ENCODE measurements around the gene ARPC5. TPM values are rescaled to one million over a fixed set of nuclear protein-coding genes. Genes with fewer than 3 reads are reported as not detected.

ARPC5 gene
- total RNA-seq, 1 experiment from 2014 or later = 158 TPM

DNA sequence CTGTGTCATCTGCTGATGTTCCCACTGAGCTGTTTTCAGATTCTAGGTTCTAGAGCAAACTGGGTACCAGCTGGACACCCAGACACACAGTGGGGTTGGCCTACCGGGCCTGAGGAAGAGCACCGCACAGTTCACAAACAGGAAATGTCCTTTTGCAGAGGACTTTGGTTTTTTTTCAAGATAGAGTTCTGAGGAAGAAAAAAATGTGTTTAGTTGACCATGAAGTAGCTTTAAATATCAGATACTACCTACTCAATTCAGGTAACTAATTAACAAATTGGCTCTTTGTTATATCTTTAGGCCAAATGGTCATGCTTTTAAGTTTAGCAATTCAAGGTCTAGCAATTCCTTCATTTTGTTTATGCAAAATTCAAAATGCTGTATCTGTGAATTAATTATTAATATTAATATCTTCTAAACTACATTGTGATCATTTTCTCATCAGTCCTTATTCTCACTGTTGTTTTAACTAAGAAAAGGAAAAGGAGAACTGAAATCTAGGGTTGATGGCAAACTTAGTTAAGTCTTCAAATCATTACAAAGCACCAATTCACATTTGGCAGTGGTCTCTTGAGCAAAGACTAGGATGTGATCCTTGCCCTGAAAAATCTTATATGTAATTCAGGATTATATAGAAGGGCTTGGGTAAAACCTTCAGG, 28.1 kb downstream of the ARPC5 start:
- Histone ChIP-seq H3K4me1 (ENCODE audit: insufficient read depth, low read length, poor library complexity, severe bottlenecking) (peaks cover 9% of the 10 kb centered on the region), H3K4me3 (ENCODE audit: low read depth, low read length, poor library complexity, severe bottlenecking) (no peak overlapping the region), H3K9me3 (ENCODE audit: low read depth, low read length, poor library complexity, severe bottlenecking) (no peaks in the 10 kb centered on the region), H3K36me3 (ENCODE audit: insufficient read depth, low read length, poor library complexity, severe bottlenecking) (no peaks in the 10 kb centered on the region), H3K27me3 (replicated peaks; ENCODE audit: insufficient read depth, low read depth, low read length, poor library complexity) (no peaks in the 10 kb centered on the region), H3K27ac (ENCODE audit: low read depth, low read length, poor library complexity, severe bottlenecking) (no peak overlapping the region)
- ChIA-PET CTCF (no interaction called here), POLR2A (ENCODE audit: low non-redundant PET) (no interaction called here)
- TF ChIP-seq EZH2 (IDR thresholded peaks at IDR 0.05; ENCODE audit: borderline replicate concordance, low read depth, low read length, poor library complexity, severe bottlenecking) = no peak
- TF ChIP-seq, protein P1, sequence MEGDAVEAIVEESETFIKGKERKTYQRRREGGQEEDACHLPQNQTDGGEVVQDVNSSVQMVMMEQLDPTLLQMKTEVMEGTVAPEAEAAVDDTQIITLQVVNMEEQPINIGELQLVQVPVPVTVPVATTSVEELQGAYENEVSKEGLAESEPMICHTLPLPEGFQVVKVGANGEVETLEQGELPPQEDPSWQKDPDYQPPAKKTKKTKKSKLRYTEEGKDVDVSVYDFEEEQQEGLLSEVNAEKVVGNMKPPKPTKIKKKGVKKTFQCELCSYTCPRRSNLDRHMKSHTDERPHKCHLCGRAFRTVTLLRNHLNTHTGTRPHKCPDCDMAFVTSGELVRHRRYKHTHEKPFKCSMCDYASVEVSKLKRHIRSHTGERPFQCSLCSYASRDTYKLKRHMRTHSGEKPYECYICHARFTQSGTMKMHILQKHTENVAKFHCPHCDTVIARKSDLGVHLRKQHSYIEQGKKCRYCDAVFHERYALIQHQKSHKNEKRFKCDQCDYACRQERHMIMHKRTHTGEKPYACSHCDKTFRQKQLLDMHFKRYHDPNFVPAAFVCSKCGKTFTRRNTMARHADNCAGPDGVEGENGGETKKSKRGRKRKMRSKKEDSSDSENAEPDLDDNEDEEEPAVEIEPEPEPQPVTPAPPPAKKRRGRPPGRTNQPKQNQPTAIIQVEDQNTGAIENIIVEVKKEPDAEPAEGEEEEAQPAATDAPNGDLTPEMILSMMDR (conservative IDR thresholded peaks at IDR 0.05; ENCODE audit: low read depth, low read length) = no peak
- DNase-seq (ENCODE audit: low spot score) = no peak
- intact Hi-C loops (cut with micrococcal nuclease; ENCODE audit: unreplicated experiment) = no loop called here
- BruUV-seq (replicated peaks) = no TSS peak

DNA sequence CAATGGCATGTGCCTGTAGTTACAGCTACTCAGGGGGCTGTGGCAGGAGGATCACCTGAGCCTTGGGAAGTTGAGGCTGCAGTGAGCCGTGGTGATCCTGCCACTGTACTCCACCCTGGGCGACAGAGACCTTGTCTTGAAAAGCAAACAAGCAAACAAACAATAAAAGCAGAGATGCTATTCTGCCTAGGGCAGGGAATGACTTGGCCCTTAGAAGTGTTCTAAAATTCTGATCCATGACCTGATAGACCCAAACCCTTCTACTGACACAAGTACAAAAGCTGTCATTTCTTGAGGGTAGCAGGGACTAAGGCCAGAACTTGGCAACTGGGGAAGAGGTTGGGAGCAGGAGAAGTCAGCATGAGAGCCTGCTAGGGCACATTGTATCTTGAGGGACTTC, 29.7 kb downstream of the ARPC5 start:
- intact Hi-C loops (cut with micrococcal nuclease; ENCODE audit: unreplicated experiment) = no loop called here
- H3K27me3 ChIP-seq (replicated peaks; ENCODE audit: insufficient read depth, low read depth, low read length, poor library complexity) = no peaks in the 10 kb centered on the region
- no peak overlapping the region for H3K4me3 ChIP-seq (ENCODE audit: low read depth, low read length, poor library complexity, severe bottlenecking)
- DNase-seq (ENCODE audit: low spot score) = no peak
- CTCF ChIA-PET = no interaction called here
- peaks cover 9% of the 10 kb centered on the region for H3K4me1 ChIP-seq (ENCODE audit: insufficient read depth, low read length, poor library complexity, severe bottlenecking)
- POLR2A ChIA-PET (ENCODE audit: low non-redundant PET) = no interaction called here
- no peak for TF ChIP-seq EZH2 (IDR thresholded peaks at IDR 0.05; ENCODE audit: borderline replicate concordance, low read depth, low read length, poor library complexity, severe bottlenecking)
- TF ChIP-seq, protein P1 (conservative IDR thresholded peaks at IDR 0.05; ENCODE audit: low read depth, low read length) = no peak
- no peaks in the 10 kb centered on the region for H3K9me3 ChIP-seq (ENCODE audit: low read depth, low read length, poor library complexity, severe bottlenecking)
- no peaks in the 10 kb centered on the region for H3K36me3 ChIP-seq (ENCODE audit: insufficient read depth, low read length, poor library complexity, severe bottlenecking)
- H3K27ac ChIP-seq (ENCODE audit: low read depth, low read length, poor library complexity, severe bottlenecking) = no peak overlapping the region
- BruUV-seq (replicated peaks) = no TSS peak

DNA sequence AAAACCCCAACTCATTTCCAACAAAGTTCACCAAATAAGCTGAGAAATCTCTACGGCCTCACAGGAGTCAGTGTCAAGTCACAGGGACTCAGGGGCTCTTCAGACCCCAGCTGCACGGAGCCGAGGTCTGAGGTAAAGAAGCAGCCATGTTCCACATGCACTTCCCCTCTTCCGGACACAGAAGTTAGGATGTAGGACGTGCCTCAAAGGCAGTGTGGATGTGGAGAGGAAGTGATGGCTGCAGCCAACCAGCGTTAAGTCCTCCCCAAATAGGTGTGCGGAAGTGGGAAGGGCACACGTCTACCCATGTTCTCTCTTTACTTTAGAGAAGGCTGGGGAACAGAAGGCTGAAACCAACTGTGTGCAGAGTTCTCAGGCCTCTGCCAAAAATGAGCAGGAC, 30.8 kb downstream of the ARPC5 start:
- Histone ChIP-seq H3K27me3 (replicated peaks; ENCODE audit: insufficient read depth, low read depth, low read length, poor library complexity) (no peaks in the 10 kb centered on the region), H3K4me1 (ENCODE audit: insufficient read depth, low read length, poor library complexity, severe bottlenecking) (peaks cover 6% of the 10 kb centered on the region), H3K9me3 (ENCODE audit: low read depth, low read length, poor library complexity, severe bottlenecking) (no peaks in the 10 kb centered on the region), H3K36me3 (ENCODE audit: insufficient read depth, low read length, poor library complexity, severe bottlenecking) (no peaks in the 10 kb centered on the region), H3K27ac (ENCODE audit: low read depth, low read length, poor library complexity, severe bottlenecking) (no peak overlapping the region), H3K4me3 (ENCODE audit: low read depth, low read length, poor library complexity, severe bottlenecking) (no peak overlapping the region)
- ChIA-PET CTCF (no interaction called here), POLR2A (ENCODE audit: low non-redundant PET) (no interaction called here)
- no peak for TF ChIP-seq EZH2 (IDR thresholded peaks at IDR 0.05; ENCODE audit: borderline replicate concordance, low read depth, low read length, poor library complexity, severe bottlenecking)
- TF ChIP-seq, protein P1 (conservative IDR thresholded peaks at IDR 0.05; ENCODE audit: low read depth, low read length) = no peak
- BruUV-seq (replicated peaks) = no TSS peak
- intact Hi-C loops (cut with micrococcal nuclease; ENCODE audit: unreplicated experiment) = no loop called here
- no peak for DNase-seq (ENCODE audit: low spot score)

All from A673 (cell line).